Stomach (tissue), 9 donors: ENCODE data around the gene MRPL19. TPM values are rescaled to one million over a fixed set of nuclear protein-coding genes. Genes with fewer than 3 reads are reported as not detected.

Experiments used
- DNase-seq, 2 donors: peaks; one replicate each; pipeline versions ENCODE4 v3.0.0 to v3.0.0-alpha.2; 2013 to 2019
- H3K27ac ChIP-seq, 5 donors: fragments of 200-600 bp in 4 of 5; sonication (generic) in 4 of 5; one replicate each; pipeline ENCODE4 v1.5.1; 2013 to 2019; ENCODE audit warnings: mild to moderate bottlenecking in 1 of 5, moderate library complexity in 1 of 5
- H3K27me3 ChIP-seq, 3 donors: fragments of 200-600 bp; sonication (generic); one replicate each; pipeline ENCODE4 v1.5.1; 2017 to 2019; ENCODE audit warnings: mixed run types in 1 of 3
- H3K36me3 ChIP-seq, 4 donors: fragments of 200-600 bp; sonication (generic); 1 replicate in 3 of 4; 2 replicates in 1 of 4; pipeline ENCODE4 v1.5.1; 2016 to 2019
- H3K4me1 ChIP-seq, 4 donors: fragments of 200-600 bp; sonication (generic); one replicate each; pipeline ENCODE4 v1.5.1; 2016 to 2019
- H3K4me3 ChIP-seq, 4 donors: fragments of 200-600 bp; sonication (generic) in 3 of 4; one replicate each; pipeline ENCODE4 v1.5.1; 2016 to 2019; ENCODE audit warnings: mild to moderate bottlenecking in 1 of 4
- H3K9me3 ChIP-seq, 4 donors: fragments of 200-600 bp; sonication (generic); one replicate each; pipeline ENCODE4 v1.5.1; 2016 to 2019
- EP300 ChIP-seq: sonication (generic); formaldehyde crosslinking; IDR thresholded peaks from one replicate; pipeline ENCODE4 v1.6.1; 2017; ENCODE audit warnings: antibody characterized with exemption
- POLR2A ChIP-seq, 4 donors: fragments of 450-650 bp; IDR thresholded peaks; one replicate each; pipeline ENCODE4 v1.6.1; 2016; ENCODE audit warnings: antibody characterized with exemption in 4 of 4, control low read depth in 2 of 4, mild to moderate bottlenecking in 1 of 4, moderate library complexity in 1 of 4
- POLR2AphosphoS5 ChIP-seq, 3 donors: sonication (generic); formaldehyde crosslinking; IDR thresholded peaks; one replicate each; pipeline ENCODE4 v1.6.1; 2016; ENCODE audit warnings: antibody characterized with exemption in 3 of 3
- WGBS, 5 donors: extraction: QIAGEN DNeasy Blood & Tissue Kit in 3 of 5; methylation state at CpG; one replicate each; pipeline versions ENCODE4 v1.1.5 to v1.1.7; 2013 to 2018; 5-methylcytosine and 5-hydroxymethylcytosine counted together
- intact Hi-C: fragments of 100-400 bp; cut with DNase I; formaldehyde crosslinking; loops from one replicate; pipeline ENCODE4 v1.15.1; 2023; ENCODE audit warnings: low total_unique reads
- polyA plus RNA-seq, 3 donors: library from polyadenylated mRNA; stranded (reverse); fragments of 200-250 nt; gene quantifications; one replicate each; pipeline ENCODE4 v1.2.3, GENCODE V29; 2013
- total RNA-seq, 5 donors: library from RNA; depleted of rRNA; stranded (reverse); fragments of >200 nt; gene quantifications; one replicate each; pipeline versions ENCODE4 v1.1.0 to v1.2.3, GENCODE V29; 2014 to 2016
- TF ChIP-seq, protein P1 (sequence below), 7 experiments: fragments of 450-650 bp in 4 of 7; fragments of 200-600 bp in 3 of 7; sonication (generic) in 3 of 7; IDR thresholded peaks; one replicate each; pipeline ENCODE4 v1.5.1; 2016 to 2019; ENCODE audit warnings: antibody characterized with exemption in 7 of 7, control low read depth in 2 of 7, mild to moderate bottlenecking in 1 of 7
- donor health status: healthy with polysubstance abuse.
- donor health status: Bipolar disorder and iron deficiency.
- donor health status: healthy.

MRPL19 gene
- total and polyA plus RNA-seq, 8 donors = 8.8 to 55.0 (median 29.9) TPM

DNA sequence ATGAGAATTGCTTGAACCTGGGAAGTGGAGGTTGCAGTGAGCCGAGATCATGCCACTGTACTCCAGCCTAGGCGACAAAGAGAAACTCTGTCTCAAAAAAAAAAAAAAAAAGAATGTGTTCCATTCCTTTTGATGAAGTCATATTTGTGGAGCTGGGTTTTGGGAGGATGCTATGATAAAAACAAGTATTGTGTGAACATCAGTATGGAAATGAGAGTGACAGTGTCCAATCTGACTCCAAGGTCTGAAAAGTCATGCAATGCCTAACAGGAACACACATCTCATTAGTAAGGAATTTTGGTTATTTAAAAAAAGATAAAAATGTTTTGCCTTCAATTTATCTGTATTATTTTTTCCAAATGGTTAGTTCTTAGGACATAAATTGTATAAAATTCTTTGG, 52.3 kb downstream of the MRPL19 start:
- no peaks in the 10 kb centered on the region for H3K27me3 ChIP-seq
- no peak for DNase-seq
- H3K4me3 ChIP-seq = no peak overlapping the region
- no peaks in the 10 kb centered on the region for H3K9me3 ChIP-seq
- 74 to 97% (median 94%) methylated on average over 2 of the region's 2 CpGs for WGBS, 5 donors
- no peak overlapping the region for H3K27ac ChIP-seq
- TF ChIP-seq, protein P1, sequence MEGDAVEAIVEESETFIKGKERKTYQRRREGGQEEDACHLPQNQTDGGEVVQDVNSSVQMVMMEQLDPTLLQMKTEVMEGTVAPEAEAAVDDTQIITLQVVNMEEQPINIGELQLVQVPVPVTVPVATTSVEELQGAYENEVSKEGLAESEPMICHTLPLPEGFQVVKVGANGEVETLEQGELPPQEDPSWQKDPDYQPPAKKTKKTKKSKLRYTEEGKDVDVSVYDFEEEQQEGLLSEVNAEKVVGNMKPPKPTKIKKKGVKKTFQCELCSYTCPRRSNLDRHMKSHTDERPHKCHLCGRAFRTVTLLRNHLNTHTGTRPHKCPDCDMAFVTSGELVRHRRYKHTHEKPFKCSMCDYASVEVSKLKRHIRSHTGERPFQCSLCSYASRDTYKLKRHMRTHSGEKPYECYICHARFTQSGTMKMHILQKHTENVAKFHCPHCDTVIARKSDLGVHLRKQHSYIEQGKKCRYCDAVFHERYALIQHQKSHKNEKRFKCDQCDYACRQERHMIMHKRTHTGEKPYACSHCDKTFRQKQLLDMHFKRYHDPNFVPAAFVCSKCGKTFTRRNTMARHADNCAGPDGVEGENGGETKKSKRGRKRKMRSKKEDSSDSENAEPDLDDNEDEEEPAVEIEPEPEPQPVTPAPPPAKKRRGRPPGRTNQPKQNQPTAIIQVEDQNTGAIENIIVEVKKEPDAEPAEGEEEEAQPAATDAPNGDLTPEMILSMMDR (IDR thresholded peaks at IDR 0.05) = no peak
- TF ChIP-seq POLR2A (IDR thresholded peaks at IDR 0.05) (no peak), POLR2AphosphoS5 (IDR thresholded peaks at IDR 0.05) (no peak), EP300 (no peak)
- intact Hi-C loops = no loop called here
- peaks cover 12 to 98% (median 93%) of the 10 kb centered on the region in 4 donors for H3K36me3 ChIP-seq
- H3K4me1 ChIP-seq = no peaks in the 10 kb centered on the region

DNA sequence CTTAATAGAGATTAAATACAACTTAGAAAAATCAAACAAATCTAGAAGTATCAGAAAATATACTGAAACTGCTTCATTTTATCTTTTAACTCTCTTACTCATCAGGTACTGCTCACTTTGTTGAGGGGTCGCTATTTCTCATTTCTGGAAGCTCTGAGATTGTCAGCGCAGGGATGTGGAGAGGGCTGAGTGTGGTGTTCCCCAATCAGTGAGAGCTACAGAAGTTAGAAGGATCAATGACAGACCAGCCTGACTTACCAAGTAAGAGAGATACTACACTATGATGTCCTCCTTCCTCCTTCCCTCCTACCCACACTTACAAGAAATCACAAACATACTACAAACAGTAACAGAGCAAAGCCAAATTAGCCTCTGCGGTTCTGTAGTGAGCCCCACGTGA, 56.0 kb downstream of the MRPL19 start:
- peaks cover 19 to 87% (median 83%) of the 10 kb centered on the region in 4 donors for H3K36me3 ChIP-seq
- H3K27ac ChIP-seq = no peak overlapping the region
- no peak overlapping the region for H3K4me3 ChIP-seq
- DNase-seq = no peak
- TF ChIP-seq EP300 (no peak), POLR2A (IDR thresholded peaks at IDR 0.05) (no peak), POLR2AphosphoS5 (IDR thresholded peaks at IDR 0.05) (no peak)
- TF ChIP-seq, protein P1 (IDR thresholded peaks at IDR 0.05) = no peak
- peaks cover 0 to 7% (median 2%) of the 10 kb centered on the region in 4 donors for H3K4me1 ChIP-seq
- 94 to 98% (median 96%) methylated on average over 4 of the region's 4 CpGs for WGBS, 5 donors
- H3K9me3 ChIP-seq = no peaks in the 10 kb centered on the region
- intact Hi-C loops = no loop called here
- H3K27me3 ChIP-seq = no peaks in the 10 kb centered on the region

DNA sequence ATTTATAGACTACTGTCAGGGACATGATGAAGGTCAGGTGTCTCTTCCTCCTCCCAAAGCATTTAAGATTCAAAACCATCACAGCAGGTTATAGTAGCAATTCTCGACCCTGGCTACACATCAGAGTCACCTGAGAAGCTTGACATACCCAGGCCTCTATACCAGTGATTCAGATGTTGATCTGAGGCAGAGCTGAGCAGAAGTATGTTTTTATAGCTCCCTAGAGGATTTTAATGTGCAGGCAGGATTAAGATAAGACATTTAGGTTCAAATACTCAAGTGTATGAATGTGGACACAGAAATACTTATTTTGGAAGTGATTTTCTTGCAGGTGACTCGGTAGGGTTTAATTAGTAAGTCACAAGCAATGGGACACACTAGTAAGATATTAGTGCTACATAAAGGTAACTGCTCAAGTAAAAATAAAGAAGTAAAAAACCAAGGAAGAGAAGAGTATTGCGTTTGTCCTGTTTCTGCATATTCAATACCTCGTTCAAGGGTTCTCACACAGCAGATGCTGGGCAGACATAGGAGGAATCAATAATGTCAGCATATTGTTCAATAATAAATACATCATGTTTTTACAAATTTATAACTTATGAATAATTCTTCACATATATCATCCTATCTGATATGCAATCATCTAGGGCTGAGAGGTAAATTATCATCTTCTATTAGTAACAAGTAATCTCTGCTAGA, 57.2 kb downstream of the MRPL19 start:
- Histone ChIP-seq H3K4me3 (no peak overlapping the region), H3K9me3 (no peaks in the 10 kb centered on the region), H3K36me3 (peaks cover 17 to 75% (median 72%) of the 10 kb centered on the region in 4 donors), H3K4me1 (peaks cover 2 to 19% (median 9%) of the 10 kb centered on the region in 4 donors), H3K27me3 (no peaks in the 10 kb centered on the region), H3K27ac (no peak overlapping the region)
- intact Hi-C loops = no loop called here
- WGBS, 5 donors = 85 to 94% (median 90%) methylated on average over 4 of the region's 4 CpGs
- no peak for TF ChIP-seq POLR2A (IDR thresholded peaks at IDR 0.05)
- TF ChIP-seq, protein P1 (IDR thresholded peaks at IDR 0.05) = no peak
- TF ChIP-seq EP300 = no peak
- TF ChIP-seq POLR2AphosphoS5 (IDR thresholded peaks at IDR 0.05) = no peak
- no peak for DNase-seq

DNA sequence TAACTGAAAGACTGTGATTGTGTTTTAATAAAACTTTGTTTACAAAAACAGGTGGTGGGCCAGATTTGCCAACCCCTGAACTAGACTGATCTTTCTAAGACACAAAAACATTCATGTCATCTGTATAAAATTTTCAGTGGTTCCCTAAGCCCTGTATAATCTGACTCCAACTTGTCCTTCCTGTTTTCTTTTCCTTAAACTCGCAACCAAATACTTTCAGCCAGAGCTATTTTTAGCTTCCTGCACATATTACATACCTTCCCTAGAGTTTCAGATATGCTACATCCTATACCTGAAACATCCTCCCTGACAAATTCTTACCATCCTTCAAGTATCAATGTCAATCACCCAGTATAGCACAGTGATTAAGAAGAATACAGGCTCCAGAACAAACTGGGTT, 59.3 kb downstream of the MRPL19 start:
- H3K36me3 ChIP-seq = peaks cover 14 to 54% (median 50%) of the 10 kb centered on the region in 4 donors
- intact Hi-C loops = no loop called here
- no peak for TF ChIP-seq POLR2AphosphoS5 (IDR thresholded peaks at IDR 0.05)
- TF ChIP-seq POLR2A (IDR thresholded peaks at IDR 0.05) = no peak
- no peak for TF ChIP-seq EP300
- TF ChIP-seq, protein P1 (IDR thresholded peaks at IDR 0.05) = no peak
- no peaks in the 10 kb centered on the region for H3K9me3 ChIP-seq
- H3K4me1 ChIP-seq = peaks cover 10 to 33% (median 20%) of the 10 kb centered on the region in 4 donors
- 9 to 19% (median 15%) methylated on average over 1 of the region's 1 CpG for WGBS, 5 donors
- H3K27me3 ChIP-seq = no peaks in the 10 kb centered on the region
- H3K27ac ChIP-seq = no peak overlapping the region
- no peak overlapping the region for H3K4me3 ChIP-seq
- DNase-seq = peak in 1 of 2 donors; percentile 14
